ENCODE measurements around the gene RSPO3.

DNA sequence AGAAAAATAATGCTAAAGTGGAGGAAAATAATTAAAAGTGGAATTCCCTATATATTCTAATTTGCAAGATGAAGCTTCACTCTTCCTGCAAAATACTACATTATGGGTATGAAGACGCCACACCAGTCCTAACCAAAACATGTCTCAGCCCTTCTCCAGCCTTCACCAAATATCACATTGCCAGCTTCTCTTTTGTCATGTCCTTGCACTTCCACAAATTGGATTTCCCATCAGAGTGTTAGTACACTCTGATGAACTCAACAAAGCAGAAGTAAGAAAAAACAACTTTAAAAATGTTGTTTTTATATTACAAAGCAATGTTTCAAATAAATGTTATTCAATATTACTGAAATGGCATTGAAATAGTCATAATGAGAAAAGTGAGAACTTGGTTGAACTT lies 85.8 kb downstream of the RSPO3 start:
- no peak for TF ChIP-seq POLR2AphosphoS5 (IDR thresholded peaks at IDR 0.05; ENCODE audit: low read depth, low read length)
- no peak for TF ChIP-seq POLR2A (IDR thresholded peaks at IDR 0.05; ENCODE audit: low read depth, low read length)
